Muscle of arm (tissue), 12 donors: ENCODE data around the gene AKAP8. TPM values are rescaled to one million over a fixed set of nuclear protein-coding genes. Genes with fewer than 3 reads are reported as not detected.

ENCODE experiments used
- DNase-seq: peaks from one replicate; pipeline ENCODE4 v3.0.0-alpha.2; 2013
- polyA plus RNA-seq, 12 donors: library from polyadenylated mRNA; unstranded; fragments of 120-200 nt; gene quantifications; one replicate each; pipeline ENCODE4 v1.2.1, GENCODE V29; 2013; ENCODE audit not compliant: insufficient read length in 12 of 12

Gene AKAP8
- polyA plus RNA-seq, 12 donors = 15.6 to 29.7 (median 20.1) TPM; not detected in 1

GRCh38 chr19:15332311-15332996 is 47.1 kb downstream of the AKAP8 start, which contains the start of gene BRD4:
Gene BRD4, minus strand, starts transcription at chr19:15332539. Its CDS starts 59,440 bp downstream, at chr19:15273099.
- peak; percentile 57 for DNase-seq

DNA sequence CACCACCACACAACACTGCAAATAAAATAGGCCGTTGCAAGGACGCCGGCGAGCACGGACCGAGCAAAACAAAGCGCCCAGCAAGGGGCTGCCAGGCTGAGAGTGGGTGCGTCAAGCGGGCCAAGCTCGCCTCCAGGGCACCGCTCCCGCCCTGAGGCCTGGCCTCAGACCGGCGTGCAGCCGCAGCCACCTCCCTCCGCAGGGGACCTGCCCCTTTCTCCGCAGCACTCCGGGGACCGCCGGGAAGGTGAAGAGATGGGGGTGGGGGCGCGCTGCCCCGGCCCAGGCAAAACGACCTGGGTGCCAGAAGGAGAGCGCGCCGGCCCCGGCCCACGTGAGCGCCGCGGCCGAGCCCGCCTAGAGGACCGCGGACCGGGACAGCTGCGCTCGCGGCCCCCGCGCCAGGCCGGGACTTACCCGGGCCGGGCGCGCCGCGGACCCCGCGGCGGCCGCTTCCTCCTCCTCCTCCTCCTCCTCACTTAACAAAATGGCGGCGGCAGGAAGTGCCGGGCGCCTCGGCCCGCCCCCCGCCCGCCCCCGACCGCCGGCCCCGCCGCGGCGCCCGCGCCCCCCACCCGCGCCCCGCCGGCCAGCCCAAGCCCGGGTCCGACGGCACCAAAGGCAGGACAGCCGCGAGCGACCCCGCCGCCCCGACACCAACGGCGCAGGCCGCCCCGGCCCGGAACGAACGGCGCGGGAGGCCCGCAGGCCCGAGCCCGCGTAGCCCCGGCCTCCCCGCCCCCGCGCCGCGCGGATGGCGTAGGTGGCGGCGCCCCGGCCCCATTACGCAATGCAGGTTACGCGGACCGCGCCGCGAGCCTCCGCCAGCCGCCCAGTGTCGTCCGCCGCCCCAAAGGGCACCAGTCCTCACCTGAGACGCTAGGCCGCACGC is 47.9 kb downstream of the AKAP8 start:
- no peak for DNase-seq

DNA sequence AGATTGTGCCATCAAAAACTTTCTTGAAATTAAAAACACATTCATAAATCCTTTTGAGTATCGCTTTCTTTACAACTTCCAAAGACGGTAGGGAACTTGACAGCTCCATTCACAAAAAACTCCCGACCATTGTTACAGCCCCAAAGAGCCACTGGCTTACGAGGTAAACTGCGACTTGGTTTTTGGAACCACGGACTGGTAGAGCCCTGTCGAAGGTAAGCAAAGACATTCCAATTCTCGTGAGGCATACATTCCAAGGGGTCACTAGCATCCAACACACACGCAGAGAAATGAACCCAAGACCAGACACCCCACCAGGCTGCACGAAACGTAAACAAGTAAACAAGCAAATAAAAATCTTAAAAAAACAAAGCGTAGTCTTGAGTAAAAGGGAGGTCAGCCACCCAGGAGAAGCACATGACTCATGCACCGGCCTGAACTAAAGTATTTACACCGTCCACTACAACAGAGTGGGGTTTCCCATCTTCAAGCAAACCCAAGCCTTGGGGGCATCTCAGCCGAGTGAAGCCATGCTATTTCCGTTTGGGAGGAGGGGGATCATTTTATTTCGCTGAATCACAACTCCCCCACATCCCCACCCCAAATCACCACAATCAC is 48.7 kb downstream of the AKAP8 start:
- DNase-seq = no peak

- no peak for DNase-seq
Observed at GRCh38 chr19:15328312-15328711, 51.3 kb downstream of the AKAP8 start.

GRCh38 chr19:15324791-15325519 is 54.6 kb downstream of the AKAP8 start:
- DNase-seq = no peak

DNA sequence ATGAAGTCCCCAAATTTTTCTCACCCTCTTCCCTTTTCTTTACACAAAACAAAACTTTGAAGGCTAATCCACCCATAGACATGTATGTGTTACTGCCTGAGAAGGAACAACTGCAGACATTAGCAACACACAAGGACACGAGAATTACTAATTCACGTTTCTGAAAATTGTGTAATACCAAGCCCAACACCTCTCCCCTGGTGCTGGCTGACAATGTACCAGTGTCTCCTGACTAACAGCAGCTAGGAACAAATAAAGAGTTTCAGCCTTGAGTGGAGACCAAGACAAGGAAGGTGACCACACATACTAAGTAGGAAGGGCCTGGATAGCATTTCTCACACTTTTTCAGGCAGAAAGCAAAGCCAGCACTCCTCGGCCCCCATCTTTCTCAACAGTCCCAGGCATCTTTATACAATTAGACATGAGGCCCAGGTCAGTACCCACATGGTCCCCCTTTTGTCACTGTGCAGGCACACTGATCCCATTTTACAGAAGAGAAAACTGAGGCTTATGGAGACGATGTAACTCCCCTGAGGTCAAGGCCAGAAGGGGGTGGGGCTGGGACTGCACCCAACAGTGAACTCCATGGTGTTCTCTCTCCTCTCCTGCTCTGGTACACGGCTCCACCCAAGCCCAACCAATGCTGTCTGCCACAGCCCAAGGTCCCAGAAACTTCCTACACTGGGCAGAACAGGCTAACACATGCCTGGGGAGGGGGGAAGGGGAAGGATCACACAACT is 55.9 kb downstream of the AKAP8 start:
- no peak for DNase-seq

GRCh38 chr19:15321739-15322138 is 57.8 kb downstream of the AKAP8 start:
- no peak for DNase-seq

- no peak for DNase-seq
Observed at GRCh38 chr19:15320116-15320515, 59.5 kb downstream of the AKAP8 start.

GRCh38 chr19:15318241-15318691 is 61.3 kb downstream of the AKAP8 start:
- DNase-seq = no peak

GRCh38 chr19:15317392-15318071 is 62.1 kb downstream of the AKAP8 start:
- no peak for DNase-seq

GRCh38 chr19:15316498-15316897 is 63.1 kb downstream of the AKAP8 start:
- no peak for DNase-seq

DNA sequence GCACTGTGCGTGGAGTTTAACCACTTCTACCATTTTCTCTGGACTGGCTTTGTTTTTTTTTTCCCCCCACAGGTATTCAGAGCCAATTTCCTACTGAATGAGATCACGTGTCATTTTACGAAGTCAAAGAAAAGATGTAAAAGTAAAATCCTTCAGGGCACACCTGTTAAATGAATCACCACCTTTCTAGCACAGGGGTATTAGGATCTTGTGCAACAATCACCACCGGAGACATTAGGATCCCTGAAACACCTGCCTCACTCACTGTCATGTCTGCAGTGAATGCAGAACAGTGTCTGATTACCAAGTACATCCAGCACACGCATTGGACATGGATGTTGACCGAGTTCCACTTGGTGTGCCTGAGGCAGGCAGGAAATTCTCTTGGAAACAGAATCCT is 64.5 kb downstream of the AKAP8 start:
- no peak for DNase-seq

- no peak for DNase-seq
Observed at GRCh38 chr19:15313649-15314279, 65.8 kb downstream of the AKAP8 start.

DNA sequence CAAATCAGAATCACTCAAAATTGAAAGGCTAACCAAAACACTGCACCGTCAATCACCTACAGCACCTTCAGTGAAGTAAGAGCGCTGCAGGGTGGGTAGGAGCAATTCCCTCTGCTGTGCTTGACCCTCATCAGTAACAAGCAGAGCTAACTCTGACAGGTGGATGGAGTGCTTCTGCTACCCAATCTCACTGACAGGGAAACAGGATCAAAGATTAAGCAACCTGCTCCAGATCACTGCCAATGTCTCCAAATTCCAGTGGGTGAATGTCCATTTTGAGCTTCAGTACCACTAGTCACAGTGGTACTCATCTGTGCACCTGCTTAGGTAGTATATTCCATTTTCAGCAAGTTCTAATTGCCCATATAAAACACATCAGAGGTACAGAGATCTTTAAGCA is 72.4 kb downstream of the AKAP8 start:
- DNase-seq = no peak

DNA sequence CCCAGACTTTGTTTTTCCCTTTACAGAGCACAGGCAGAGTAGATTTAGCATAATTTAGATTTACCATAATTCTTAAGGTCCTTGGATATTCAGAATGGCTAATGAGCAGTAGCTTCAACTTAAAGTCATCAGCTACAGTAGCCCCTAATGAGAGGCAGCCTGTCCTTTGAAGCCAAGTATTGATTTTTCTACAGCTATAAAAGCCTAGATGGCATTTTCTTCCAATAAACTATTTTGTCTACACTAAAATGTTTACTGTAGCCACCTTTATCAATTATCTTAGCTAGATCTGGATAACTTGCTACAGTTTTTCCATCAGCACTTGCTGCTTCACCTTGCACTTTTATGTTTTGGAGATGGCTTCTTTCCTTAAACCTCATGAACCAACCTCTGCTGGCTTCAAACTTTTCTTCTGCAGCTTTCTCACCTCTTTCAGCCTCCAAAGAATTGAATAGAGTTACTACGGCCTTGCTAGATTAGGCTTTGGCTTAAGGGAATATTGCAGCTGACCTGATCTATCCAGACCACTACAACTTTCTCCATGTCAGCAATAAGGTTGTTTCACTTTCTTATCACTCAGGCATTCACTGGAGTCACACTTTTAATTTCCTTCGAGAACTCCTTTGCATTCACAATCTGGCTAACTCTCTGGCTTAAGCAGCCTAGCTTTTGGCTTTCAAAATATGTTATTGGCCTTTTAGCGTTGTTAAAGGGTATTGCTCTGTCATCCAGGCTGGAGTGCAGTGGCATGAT is 73.8 kb downstream of the AKAP8 start:
- DNase-seq = no peak

- DNase-seq = peak; percentile 60
Observed at GRCh38 chr19:15304140-15304705, 75.4 kb downstream of the AKAP8 start.
